ENCODE results near the gene BBS4.
"Not testable (repeated sequence)": the region's sequence is repeated elsewhere in the genome, so short reads cannot be mapped to it uniquely, and the experiment has no call there.

The BBS4 gene

GRCh38 chr15:72670656-72671352 lies 15.2 kb upstream of the BBS4 start:
- DNase-seq (ENCODE audit: low read depth); in situ Hi-C loops (cut with HindIII; ENCODE audit: low sequenced_read_pairs): not testable (repeated sequence)
- peak overlapping the region; percentile 14 for H3K4me3 ChIP-seq (ENCODE audit: low read depth, low read length)
- TF ChIP-seq CTCF (IDR thresholded peaks at IDR 0.05; ENCODE audit: low read depth, low read length, missing control alignments) = peak; percentile 76

- TF ChIP-seq CTCF (IDR thresholded peaks at IDR 0.05; ENCODE audit: low read depth, low read length, missing control alignments) = no peak
- in situ Hi-C loops (cut with HindIII; ENCODE audit: low sequenced_read_pairs) = no loop called here
- no peak for DNase-seq (ENCODE audit: low read depth)
- H3K4me3 ChIP-seq (ENCODE audit: low read depth, low read length) = no peak overlapping the region
These were observed 14.5 kb upstream of the BBS4 start for GRCh38 chr15:72671525-72671924.

GRCh38 chr15:72676838-72677237 lies 9.2 kb upstream of the BBS4 start:
- no peak for TF ChIP-seq CTCF (IDR thresholded peaks at IDR 0.05; ENCODE audit: low read depth, low read length, missing control alignments)
- in situ Hi-C loops (cut with HindIII; ENCODE audit: low sequenced_read_pairs) = no loop called here
- no peak for DNase-seq (ENCODE audit: low read depth)
- no peak overlapping the region for H3K4me3 ChIP-seq (ENCODE audit: low read depth, low read length)

GRCh38 chr15:72680931-72681330 lies 5.1 kb upstream of the BBS4 start:
- no peak for TF ChIP-seq CTCF (IDR thresholded peaks at IDR 0.05; ENCODE audit: low read depth, low read length, missing control alignments)
- H3K4me3 ChIP-seq (ENCODE audit: low read depth, low read length) = no peak overlapping the region
- in situ Hi-C loops (cut with HindIII; ENCODE audit: low sequenced_read_pairs) = no loop called here
- DNase-seq (ENCODE audit: low read depth) = no peak

- DNase-seq (ENCODE audit: low read depth) = no peak
- in situ Hi-C loops (cut with HindIII; ENCODE audit: low sequenced_read_pairs) = no loop called here
- H3K4me3 ChIP-seq (ENCODE audit: low read depth, low read length) = no peak overlapping the region
- no peak for TF ChIP-seq CTCF (IDR thresholded peaks at IDR 0.05; ENCODE audit: low read depth, low read length, missing control alignments)
These were observed 3.2 kb upstream of the BBS4 start for GRCh38 chr15:72682772-72683171.

- DNase-seq (ENCODE audit: low read depth) = no peak
- TF ChIP-seq CTCF (IDR thresholded peaks at IDR 0.05; ENCODE audit: low read depth, low read length, missing control alignments) = peak; percentile 12
- in situ Hi-C loops (cut with HindIII; ENCODE audit: low sequenced_read_pairs) = no loop called here
- peak overlapping the region; percentile 82 for H3K4me3 ChIP-seq (ENCODE audit: low read depth, low read length)
These were observed 594 bp upstream of the BBS4 start for GRCh38 chr15:72685301-72685924.
